Esophagus muscularis mucosa (tissue), 4 donors: Measurements from ENCODE around the gene ANKRD40. TPM values are rescaled to one million over a fixed set of nuclear protein-coding genes. Genes with fewer than 3 reads are reported as not detected.

Experiments used
- DNase-seq: peaks from one replicate; pipeline ENCODE4 v3.0.0-alpha.2; 2017; ENCODE audit errors: extremely low spot score
- H3K27ac ChIP-seq, 4 donors: fragments of 200-600 bp; sonication (generic); replicated peaks in 1 of 4; 1 replicate in 3 of 4; 2 replicates in 1 of 4; pipeline ENCODE4 v1.5.1; 2016 to 2019; ENCODE audit warnings: mild to moderate bottlenecking in 1 of 4
- H3K27me3 ChIP-seq, 4 donors: fragments of 200-600 bp; sonication (generic); one replicate each; pipeline versions ENCODE4 v1.5.1 to v1.6.0; 2016 to 2019
- H3K36me3 ChIP-seq, 4 donors: fragments of 200-600 bp; sonication (generic); one replicate each; pipeline ENCODE4 v1.5.1; 2016 to 2019
- H3K4me1 ChIP-seq, 4 donors: fragments of 200-600 bp; sonication (generic); one replicate each; pipeline ENCODE4 v1.5.1; 2016 to 2019
- H3K4me3 ChIP-seq, 4 donors: fragments of 200-600 bp; sonication (generic); 1 replicate in 2 of 4; 2 replicates in 2 of 4; pipeline ENCODE4 v1.5.1; 2016 to 2019; ENCODE audit warnings: mild to moderate bottlenecking in 4 of 4, moderate library complexity in 1 of 4
- H3K9me3 ChIP-seq, 4 donors: fragments of 200-600 bp; sonication (generic); 1 replicate in 3 of 4; 2 replicates in 1 of 4; pipeline ENCODE4 v1.5.1; 2016 to 2019
- EP300 ChIP-seq: sonication (generic); formaldehyde crosslinking; IDR thresholded peaks from one replicate; pipeline ENCODE4 v1.6.1; 2017; ENCODE audit warnings: antibody characterized with exemption
- POLR2A ChIP-seq: fragments of 450-650 bp; IDR thresholded peaks from one replicate; pipeline ENCODE4 v1.6.1; 2017; ENCODE audit warnings: antibody characterized with exemption, moderate library complexity, mild to moderate bottlenecking, low read depth
- POLR2AphosphoS5 ChIP-seq, 2 donors: sonication (generic); formaldehyde crosslinking; IDR thresholded peaks; one replicate each; pipeline ENCODE4 v1.6.1; 2017; ENCODE audit warnings: antibody characterized with exemption in 2 of 2
- WGBS: methylation state at CpG from one replicate; pipeline ENCODE4 v1.1.5; 2018; 5-methylcytosine and 5-hydroxymethylcytosine counted together
- intact Hi-C: fragments of 100-400 bp; cut with DNase I; formaldehyde crosslinking; loops from one replicate; pipeline ENCODE4 v1.15.1; 2023
- total RNA-seq, 4 donors: library from RNA; depleted of rRNA; stranded (reverse); fragments of >200 nt; gene quantifications; one replicate each; pipeline versions ENCODE4 v1.1.0 to v1.2.1, GENCODE V29; 2016
- TF ChIP-seq, protein P1 (sequence below), 3 experiments: fragments of 200-600 bp in 2 of 3; fragments of 450-650 bp in 1 of 3; sonication (generic) in 2 of 3; IDR thresholded peaks; one replicate each; pipeline ENCODE4 v1.5.1; 2017 to 2019; ENCODE audit warnings: antibody characterized with exemption in 3 of 3, mild to moderate bottlenecking in 2 of 3, moderate library complexity in 1 of 3

ANKRD40 gene
- 10 to 100 TPM; 73.1 to 96.2 (median 87.4) TPM for total RNA-seq

DNA sequence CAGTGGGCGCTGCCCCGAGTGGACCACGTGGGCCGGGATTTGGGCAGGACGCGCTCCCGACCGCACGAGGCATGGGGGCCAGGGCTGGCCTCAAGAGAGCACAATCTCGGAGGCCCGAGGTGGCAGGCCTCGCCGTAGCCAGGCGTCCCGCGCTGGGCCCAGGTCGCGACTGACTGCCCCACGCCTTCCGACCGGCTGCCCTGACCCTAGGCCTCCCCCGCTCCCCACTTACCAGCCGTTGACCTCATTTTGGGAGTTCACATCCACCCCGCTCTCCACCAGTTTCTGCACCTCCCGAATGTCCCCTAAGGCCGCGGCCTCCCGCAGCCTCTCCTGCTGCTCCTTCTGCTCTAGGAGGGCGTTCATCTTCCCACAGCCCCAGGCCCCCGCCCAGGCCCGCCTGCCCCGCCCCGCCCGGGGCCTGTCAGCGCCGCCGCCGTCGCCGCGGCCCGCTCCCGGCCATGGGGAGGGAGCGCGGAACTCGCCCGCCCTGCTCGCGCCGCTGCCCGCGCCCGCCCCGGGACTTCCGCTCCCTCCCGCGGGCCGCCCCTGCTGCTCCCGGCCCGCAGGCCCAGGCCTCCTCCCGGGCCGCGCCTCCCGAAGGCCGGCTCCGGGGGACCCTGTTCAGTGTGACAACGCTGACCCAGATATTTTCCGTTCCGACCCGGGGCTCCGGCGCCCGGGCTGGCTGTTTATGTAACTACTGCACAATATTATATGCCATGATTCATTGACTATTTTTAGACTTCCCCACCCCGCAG lies at the start of gene ANKRD40:
Gene ANKRD40 (minus strand): TSS at position 626 of the 761 bp plus-strand sequence. CDS start 260 bp downstream, at position 366.
- TF ChIP-seq POLR2AphosphoS5 (IDR thresholded peaks at IDR 0.05), result peak; percentile 84 to 87
- TF ChIP-seq POLR2A, result peak; percentile 49
- TF ChIP-seq, protein P1, sequence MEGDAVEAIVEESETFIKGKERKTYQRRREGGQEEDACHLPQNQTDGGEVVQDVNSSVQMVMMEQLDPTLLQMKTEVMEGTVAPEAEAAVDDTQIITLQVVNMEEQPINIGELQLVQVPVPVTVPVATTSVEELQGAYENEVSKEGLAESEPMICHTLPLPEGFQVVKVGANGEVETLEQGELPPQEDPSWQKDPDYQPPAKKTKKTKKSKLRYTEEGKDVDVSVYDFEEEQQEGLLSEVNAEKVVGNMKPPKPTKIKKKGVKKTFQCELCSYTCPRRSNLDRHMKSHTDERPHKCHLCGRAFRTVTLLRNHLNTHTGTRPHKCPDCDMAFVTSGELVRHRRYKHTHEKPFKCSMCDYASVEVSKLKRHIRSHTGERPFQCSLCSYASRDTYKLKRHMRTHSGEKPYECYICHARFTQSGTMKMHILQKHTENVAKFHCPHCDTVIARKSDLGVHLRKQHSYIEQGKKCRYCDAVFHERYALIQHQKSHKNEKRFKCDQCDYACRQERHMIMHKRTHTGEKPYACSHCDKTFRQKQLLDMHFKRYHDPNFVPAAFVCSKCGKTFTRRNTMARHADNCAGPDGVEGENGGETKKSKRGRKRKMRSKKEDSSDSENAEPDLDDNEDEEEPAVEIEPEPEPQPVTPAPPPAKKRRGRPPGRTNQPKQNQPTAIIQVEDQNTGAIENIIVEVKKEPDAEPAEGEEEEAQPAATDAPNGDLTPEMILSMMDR (IDR thresholded peaks at IDR 0.05), result no peak
- no peak for TF ChIP-seq EP300
- intact Hi-C loops, result no loop called here
- H3K4me1 ChIP-seq, result peaks cover 39 to 70% (median 58%) of the 10 kb centered on the region in 4 donors

DNA sequence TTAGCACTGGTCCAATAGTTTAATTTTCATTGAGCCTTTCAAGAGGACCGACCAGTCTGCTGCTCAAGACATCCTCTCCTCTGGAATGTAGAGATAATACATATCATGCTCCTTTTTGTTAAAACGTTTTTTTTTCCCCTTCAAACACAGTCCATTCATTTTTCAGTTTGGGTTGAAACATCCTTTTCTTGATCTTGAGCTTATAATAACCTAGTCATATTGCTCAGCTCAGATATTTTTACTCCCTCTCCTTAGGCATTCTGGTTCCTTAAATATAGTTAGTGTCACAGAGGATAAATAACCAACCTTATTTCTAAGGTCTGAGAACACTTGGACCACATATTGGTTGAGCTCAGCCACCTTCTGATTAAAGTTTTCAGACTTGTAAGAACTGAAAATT lies 46.8 kb upstream of the ANKRD40 start:
- intact Hi-C loops, result no loop called here
- H3K4me3 ChIP-seq, result no peak overlapping the region
- H3K4me1 ChIP-seq, result peaks cover 0 to 7% (median 2%) of the 10 kb centered on the region in 4 donors
- H3K9me3 ChIP-seq, result no peaks in the 10 kb centered on the region
- WGBS, result 58% methylated on average over 2 of the region's 2 CpGs
- DNase-seq, result no peak
- no peak overlapping the region for H3K27ac ChIP-seq
- H3K36me3 ChIP-seq, result peaks cover 30 to 68% (median 49%) of the 10 kb centered on the region in 4 donors
- TF ChIP-seq, protein P1 (IDR thresholded peaks at IDR 0.05), result no peak
- TF ChIP-seq POLR2A (no peak), POLR2AphosphoS5 (IDR thresholded peaks at IDR 0.05) (no peak)
- no peaks in the 10 kb centered on the region for H3K27me3 ChIP-seq

More for the DNA sequence above, at the start of gene ANKRD40:
- Histone ChIP-seq H3K27me3 (no peaks in the 10 kb centered on the region), H3K4me3 (peak within 1 kb of the TSS; percentile 77 to 84 (median 80)), H3K36me3 (peaks cover 0 to 18% (median 3%) of the 10 kb centered on the region in 4 donors), H3K9me3 (no peaks in the 10 kb centered on the region), H3K27ac (peak within 1 kb of the TSS; percentile 88 to 96 (median 93))
- 3% methylated on average over 29 of the region's 74 CpGs for WGBS
- peak; percentile 99 for DNase-seq

DNA sequence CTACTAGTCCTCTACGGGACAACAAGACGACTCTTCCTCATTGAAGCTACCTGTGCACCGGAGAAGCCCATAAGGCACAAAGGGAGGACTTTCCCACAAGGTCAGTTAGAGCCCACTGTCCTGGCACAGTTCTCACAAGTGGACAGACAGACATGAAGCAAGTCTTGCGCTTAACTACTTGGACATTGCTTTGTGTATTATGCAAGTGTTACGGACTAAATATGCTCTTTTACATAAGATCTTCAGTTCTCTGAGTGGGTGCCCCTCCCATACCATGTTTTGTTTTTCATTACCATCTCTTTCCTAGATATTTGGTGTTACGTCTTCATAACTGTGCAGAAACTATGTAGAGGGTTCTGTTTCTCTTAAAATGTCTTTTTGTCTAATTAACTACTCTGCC lies 41.5 kb upstream of the ANKRD40 start:
- H3K36me3 ChIP-seq, result peaks cover 73 to 100% (median 89%) of the 10 kb centered on the region in 4 donors
- H3K27me3 ChIP-seq, result no peaks in the 10 kb centered on the region
- H3K4me1 ChIP-seq, result no peaks in the 10 kb centered on the region
- H3K9me3 ChIP-seq, result no peaks in the 10 kb centered on the region
- H3K4me3 ChIP-seq, result no peak overlapping the region
- TF ChIP-seq, protein P1 (IDR thresholded peaks at IDR 0.05), result no peak
- no peak for TF ChIP-seq POLR2A
- TF ChIP-seq POLR2AphosphoS5 (IDR thresholded peaks at IDR 0.05), result no peak
- TF ChIP-seq EP300, result no peak
- intact Hi-C loops, result no loop called here
- no peak overlapping the region for H3K27ac ChIP-seq
- peak; percentile 12 for DNase-seq
- WGBS, result 84% methylated on average over 6 of the region's 6 CpGs

GRCh38 chr17:50745631-50746030 lies 37.9 kb upstream of the ANKRD40 start:
- no peak overlapping the region for H3K27ac ChIP-seq
- H3K36me3 ChIP-seq, result peaks cover 81 to 100% (median 93%) of the 10 kb centered on the region in 4 donors
- peaks cover 0 to 9% (median 0%) of the 10 kb centered on the region in 4 donors for H3K4me1 ChIP-seq
- H3K4me3 ChIP-seq, result no peak overlapping the region
- TF ChIP-seq POLR2AphosphoS5 (IDR thresholded peaks at IDR 0.05) (no peak), POLR2A (no peak), EP300 (no peak)
- TF ChIP-seq, protein P1 (IDR thresholded peaks at IDR 0.05), result no peak
- H3K27me3 ChIP-seq, result no peaks in the 10 kb centered on the region
- 89% methylated on average over 12 of the region's 12 CpGs for WGBS
- no peak for DNase-seq
- intact Hi-C loops, result no loop called here
- no peaks in the 10 kb centered on the region for H3K9me3 ChIP-seq
